HCT116 (cell line): ENCODE results near the gene CHTOP. TPM values are rescaled to one million over a fixed set of nuclear protein-coding genes. Genes with fewer than 3 reads are reported as not detected.

Source experiments
- ATAC-seq: fragments of 200-7000 bp; cut with Tn5 transposase; 2 replicates; pipeline ENCODE4 v1.9.1; 2020; ENCODE audit warnings: mild to moderate bottlenecking, moderate library complexity
- BruUV-seq: library from RNA; stranded (reverse); fragments of 400-500 nt; replicated peaks from 2 replicates; lab custom pipeline; 2021; lab: Mats Ljungman, UMichigan
- CTCF ChIA-PET: fragments of 300-600 bp; sonication (Branson Sonifier 250); formaldehyde crosslinking; loops from one replicate; lab custom pipeline; 2021; ENCODE audit warnings: antibody characterized with exemption; lab: Charles Lee
- POLR2A ChIA-PET: fragments of 300-600, 350-600 bp; sonication (Branson Sonifier 250); formaldehyde crosslinking; loops from one replicate; lab custom pipeline; 2021; ENCODE audit warnings: antibody characterized with exemption; lab: Charles Lee
- RAD21 ChIA-PET, 2 experiments: fragments of 300-600 bp; sonication (Branson Sonifier 250); formaldehyde crosslinking; loops; one replicate each; lab custom pipeline; 2023; ENCODE audit warnings: low total read pairs in 2 of 2; ENCODE audit not compliant: uncharacterized antibody in 2 of 2, unreplicated experiment in 2 of 2, low non-redundant PET in 1 of 2; lab: Charles Lee
- DNase-seq: peaks from one replicate; pipeline ENCODE4 v3.0.0-alpha.2; 2010; ENCODE audit warnings: low read depth, low spot score
- H2AFZ ChIP-seq: fragments of 200-600 bp; shearing (Covaris generic), sonication (generic); 2 replicates; pipeline ENCODE4 v1.6.1; 2017; ENCODE audit warnings: low read depth, mixed run types, mixed read lengths, antibody characterized with exemption, low read length; ENCODE audit not compliant: poor library complexity, severe bottlenecking
- H3K27ac ChIP-seq: 2 replicates; pipeline ENCODE4 v1.5.1; 2012; ENCODE audit warnings: low read depth, low read length
- H3K27me3 ChIP-seq: fragments of 200-600 bp; sonication (generic); 2 replicates; pipeline ENCODE4 v1.6.1; 2016; ENCODE audit warnings: mixed run types, low read length, mixed read lengths; ENCODE audit not compliant: insufficient read depth
- H3K36me3 ChIP-seq, 2 experiments: fragments of 200-500 bp in 1 of 2; fragments of 200-600 bp in 1 of 2; sonication (Bioruptor generic) in 1 of 2; sonication (generic) in 1 of 2; 2 replicates each; pipeline versions ENCODE4 v1.5.1 to v1.6.1; 2014 to 2016; ENCODE audit warnings: low read length in 2 of 2, inconsistent platforms in 1 of 2, mixed read lengths in 1 of 2, mixed run types in 1 of 2; ENCODE audit not compliant: insufficient read depth in 2 of 2, control insufficient read depth in 1 of 2
- H3K4me1 ChIP-seq, 2 experiments: fragments of 200-600 bp in 1 of 2; sonication (generic) in 1 of 2; 2 replicates each; pipeline versions ENCODE4 v1.5.1 to v1.6.1; 2012 to 2017; ENCODE audit warnings: low read length in 2 of 2, inconsistent platforms in 1 of 2, mild to moderate bottlenecking in 1 of 2, mixed read lengths in 1 of 2, mixed run types in 1 of 2, moderate library complexity in 1 of 2; ENCODE audit not compliant: insufficient read depth in 2 of 2, control insufficient read depth in 1 of 2
- H3K4me2 ChIP-seq: fragments of 200-600 bp; sonication (generic); 2 replicates; pipeline ENCODE4 v1.6.1; 2017; ENCODE audit warnings: mixed run types, low read length, mixed read lengths
- H3K4me3 ChIP-seq, 2 experiments: fragments of 200-600 bp in 1 of 2; sonication (generic) in 1 of 2; replicated peaks in 1 of 2; 2 replicates each; pipeline ENCODE4 v1.5.1; 2011 to 2016; ENCODE audit warnings: low read length in 2 of 2, control low read depth in 1 of 2, low read depth in 1 of 2, mild to moderate bottlenecking in 1 of 2, mixed read lengths in 1 of 2, mixed run types in 1 of 2
- H3K79me2 ChIP-seq: fragments of 200-600 bp; sonication (generic); 2 replicates; pipeline ENCODE4 v1.6.1; 2017; ENCODE audit warnings: mild to moderate bottlenecking, mixed run types, low read length, moderate library complexity, mixed read lengths; ENCODE audit not compliant: insufficient read depth
- H3K9ac ChIP-seq: fragments of 200-600 bp; sonication (generic); 2 replicates; pipeline ENCODE4 v1.6.1; 2016; ENCODE audit warnings: low read length, mixed read lengths
- H3K9me2 ChIP-seq: fragments of 200-600 bp; sonication (generic), shearing (Covaris generic); 2 replicates; pipeline ENCODE4 v1.6.1; 2017; ENCODE audit warnings: mixed run types, mild to moderate bottlenecking, moderate library complexity; ENCODE audit not compliant: insufficient read depth
- H3K9me3 ChIP-seq, 2 experiments: fragments of 200-500 bp in 1 of 2; fragments of 200-600 bp in 1 of 2; sonication (Bioruptor generic) in 1 of 2; sonication (generic) in 1 of 2; 2 replicates each; pipeline ENCODE4 v1.6.1; 2014 to 2017; ENCODE audit warnings: low read length in 2 of 2, mixed read lengths in 2 of 2, inconsistent platforms in 1 of 2, low read depth in 1 of 2, mild to moderate bottlenecking in 1 of 2, mixed run types in 1 of 2, moderate library complexity in 1 of 2; ENCODE audit not compliant: control insufficient read depth in 1 of 2, insufficient read depth in 1 of 2
- H4K20me1 ChIP-seq: fragments of 200-600 bp; sonication (generic), shearing (Covaris generic); 2 replicates; pipeline ENCODE4 v1.6.1; 2017; ENCODE audit warnings: mixed run types, mild to moderate bottlenecking, moderate library complexity; ENCODE audit not compliant: insufficient read depth
- CTCF ChIP-seq, 3 experiments: fragments of 200-600 bp in 1 of 3; sonication (generic) in 1 of 3; IDR thresholded peaks in 2 of 3; conservative IDR thresholded peaks in 1 of 3; 2 replicates each; pipeline ENCODE4 v1.5.1; 2012 to 2017; ENCODE audit warnings: low read depth in 2 of 3, low read length in 2 of 3, antibody characterized with exemption in 1 of 3, borderline replicate concordance in 1 of 3, control low read depth in 1 of 3, mild to moderate bottlenecking in 1 of 3, mixed read lengths in 1 of 3, mixed run types in 1 of 3, moderate library complexity in 1 of 3; ENCODE audit not compliant: insufficient read depth in 1 of 3
- EGR1 ChIP-seq: IDR thresholded peaks from 2 replicates; pipeline ENCODE4 v1.6.1; 2012; ENCODE audit warnings: low read depth
- EZH2 ChIP-seq: fragments of 200-600 bp; sonication (generic); IDR thresholded peaks from 2 replicates; pipeline ENCODE4 v1.6.1; 2017; ENCODE audit warnings: antibody characterized with exemption, mixed run types
- EZH2phosphoT487 ChIP-seq: fragments of 200-600 bp; IDR thresholded peaks from 2 replicates; pipeline ENCODE4 v1.6.1; 2018; ENCODE audit warnings: antibody characterized with exemption, borderline replicate concordance
- FOSL1 ChIP-seq: IDR thresholded peaks from 2 replicates; pipeline ENCODE4 v1.6.1; 2012; ENCODE audit warnings: low read depth
- JUND ChIP-seq: IDR thresholded peaks from 2 replicates; pipeline ENCODE4 v1.6.1; 2012
- MAX ChIP-seq: IDR thresholded peaks from 2 replicates; pipeline ENCODE4 v1.6.1; 2012
- POLR2AphosphoS5 ChIP-seq: IDR thresholded peaks from 2 replicates; pipeline ENCODE4 v1.6.1; 2011; ENCODE audit warnings: mild to moderate bottlenecking, low read depth, low read length, moderate library complexity
- RAD21 ChIP-seq: IDR thresholded peaks from 2 replicates; pipeline ENCODE4 v1.6.1; 2012; ENCODE audit warnings: low read depth, mild to moderate bottlenecking
- REST ChIP-seq: IDR thresholded peaks from 2 replicates; pipeline ENCODE4 v1.6.1; 2012; ENCODE audit warnings: low read depth
- SRF ChIP-seq: IDR thresholded peaks from 2 replicates; pipeline ENCODE4 v1.6.1; 2012; ENCODE audit warnings: low read depth
- TCF7L2 ChIP-seq: IDR thresholded peaks from 2 replicates; pipeline ENCODE4 v1.7.0; 2011; ENCODE audit warnings: borderline replicate concordance, inconsistent platforms; ENCODE audit not compliant: insufficient read depth, insufficient read length; ENCODE audit errors: extremely low read depth
- YY1 ChIP-seq: IDR thresholded peaks from 2 replicates; pipeline ENCODE4 v1.6.1; 2011; ENCODE audit warnings: low read length, low read depth, moderate library complexity, mild to moderate bottlenecking; ENCODE audit not compliant: insufficient replicate concordance; ENCODE audit errors: extremely low read depth
- ZFX ChIP-seq: fragments of 450-650 bp; IDR thresholded peaks from 2 replicates; pipeline ENCODE4 v1.6.1; 2017
- ZNF274 ChIP-seq: fragments of 200-500 bp; sonication (Bioruptor generic); IDR thresholded peaks from 2 replicates; pipeline ENCODE4 v1.6.1; 2014; ENCODE audit warnings: mild to moderate bottlenecking, low read depth, low read length, inconsistent platforms
- intact Hi-C: fragments of 100-400 bp; cut with micrococcal nuclease; formaldehyde crosslinking; loops from 2 replicates; pipeline ENCODE4 v1.10.0; 2022
- total RNA-seq: library from RNA; stranded (reverse); gene quantifications from one replicate; pipeline ENCODE4 v1.2.1, GENCODE V29; 2021; ENCODE audit not compliant: unreplicated experiment

Gene CHTOP
- total RNA-seq, 1 experiment from 2014 or later: 110 TPM

GRCh38 chr1:153687346-153688125 is 53.7 kb downstream of the CHTOP start:
- TF ChIP-seq SRF (no peak), TCF7L2 (no peak), ZFX (no peak), CTCF (IDR thresholded peaks at IDR 0.05 in 2 of 3, conservative IDR thresholded peaks at IDR 0.05 in 1 of 3; ENCODE audit: borderline replicate concordance in 1 of 3, insufficient read depth in 1 of 3, low read depth in 2 of 3, low read length in 2 of 3) (no peak)
- TF ChIP-seq, all 23 proteins: peak for 0
- H3K36me3 ChIP-seq: no peaks in the 10 kb centered on the region
- H3K9ac ChIP-seq: no peak overlapping the region
- H3K9me2 ChIP-seq: no peaks in the 10 kb centered on the region
- ChIA-PET POLR2A (no interaction called here), RAD21 (no interaction called here), CTCF (no interaction called here)
- ATAC-seq: no peak
- H3K27me3 ChIP-seq: no peaks in the 10 kb centered on the region; the same call in 1 of the 2 replicates
- H2AFZ ChIP-seq: no peak overlapping the region
- DNase-seq: no peak
- H3K4me2 ChIP-seq: no peak overlapping the region
- H3K4me1 ChIP-seq: peaks cover 0 to 5% of the 10 kb centered on the region in 2 experiments; a peak in 1 of 4 replicates
- H3K9me3 ChIP-seq: no peaks in the 10 kb centered on the region
- H4K20me1 ChIP-seq: no peaks in the 10 kb centered on the region
- no peak overlapping the region for H3K4me3 ChIP-seq
- H3K27ac ChIP-seq: no peak overlapping the region
- no TSS peak for BruUV-seq
- intact Hi-C loops: no loop called here
- no peaks in the 10 kb centered on the region for H3K79me2 ChIP-seq

GRCh38 chr1:153688276-153688675 is 54.4 kb downstream of the CHTOP start:
- H4K20me1 ChIP-seq: no peaks in the 10 kb centered on the region
- ATAC-seq (no peak), DNase-seq (no peak)
- H3K79me2 ChIP-seq: no peaks in the 10 kb centered on the region
- H3K27ac ChIP-seq: no peak overlapping the region
- no peaks in the 10 kb centered on the region for H3K36me3 ChIP-seq
- H3K9me2 ChIP-seq: no peaks in the 10 kb centered on the region
- ChIA-PET CTCF (no interaction called here), POLR2A (no interaction called here), RAD21 (no interaction called here)
- H2AFZ ChIP-seq: no peak overlapping the region
- H3K9me3 ChIP-seq: no peaks in the 10 kb centered on the region
- H3K4me1 ChIP-seq: peaks cover 0 to 5% of the 10 kb centered on the region in 2 experiments; a peak in 1 of 4 replicates
- no peak overlapping the region for H3K4me2 ChIP-seq
- no TSS peak for BruUV-seq
- intact Hi-C loops: no loop called here
- H3K27me3 ChIP-seq: no peaks in the 10 kb centered on the region; the same call in 1 of the 2 replicates
- H3K9ac ChIP-seq: no peak overlapping the region
- H3K4me3 ChIP-seq: no peak overlapping the region
- TF ChIP-seq POLR2AphosphoS5: no peak
- no peak for TF ChIP-seq JUND
- no peak for TF ChIP-seq REST
- TF ChIP-seq EZH2phosphoT487: no peak
- TF ChIP-seq RAD21: no peak
- no peak for TF ChIP-seq ZNF274
- TF ChIP-seq EGR1: no peak
- no peak for TF ChIP-seq YY1
- TF ChIP-seq FOSL1: no peak
- no peak for TF ChIP-seq EZH2
- TF ChIP-seq MAX: no peak
